ENCODE results near the gene CAPN5. TPM values are rescaled to one million over a fixed set of nuclear protein-coding genes. Genes with fewer than 3 reads are reported as not detected.
"Not testable (repeated sequence)": the region's sequence is repeated elsewhere in the genome, so short reads cannot be mapped to it uniquely, and the experiment has no call there.

The CAPN5 gene
- total and polyA plus RNA-seq, 2 experiments from 2014 or later, result 18.3 to 22.4 TPM

DNA sequence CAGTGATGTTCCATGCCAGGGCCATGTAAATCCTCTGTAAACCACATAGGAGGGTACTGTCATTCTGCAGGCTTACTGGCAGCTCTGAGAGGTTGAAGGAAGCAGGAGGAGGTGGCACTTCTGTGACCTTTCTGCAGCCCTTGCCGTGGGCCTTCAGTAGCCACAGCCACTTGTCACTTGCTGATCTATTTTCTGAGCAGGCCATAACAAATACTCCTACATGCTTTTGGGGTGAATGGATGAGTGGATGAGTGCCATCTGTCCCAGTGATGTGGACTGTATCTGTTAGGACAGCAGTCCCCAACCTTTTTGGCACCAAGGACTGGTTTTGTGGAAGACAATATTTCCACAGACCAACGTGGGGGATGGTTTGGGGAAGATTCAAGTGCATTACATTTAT lies 22.4 kb upstream of the CAPN5 start:
- H2AFZ ChIP-seq, result no peak overlapping the region
- in situ Hi-C loops (cut with MboI), result no loop called here
- no peak for DNase-seq
- peaks cover under 1% of the 10 kb centered on the region; the same call in 1 of the 2 replicates for H3K27me3 ChIP-seq (replicated peaks; ENCODE audit: insufficient read depth)
- no peak overlapping the region for H3K27ac ChIP-seq
- no peaks in the 10 kb centered on the region for H3K79me2 ChIP-seq (ENCODE audit: insufficient read depth)
- H3K9me2 ChIP-seq (ENCODE audit: insufficient read depth), result no peaks in the 10 kb centered on the region
- TF ChIP-seq EZH2 (IDR thresholded peaks at IDR 0.05; ENCODE audit: insufficient read depth, poor library complexity, severe bottlenecking), result no peak
- no peak overlapping the region for H3K4me3 ChIP-seq
- H3K4me2 ChIP-seq (ENCODE audit: unreplicated experiment), result no peak overlapping the region
- H3K36me3 ChIP-seq (ENCODE audit: low read depth), result no peaks in the 10 kb centered on the region
- H3K9ac ChIP-seq, result no peak overlapping the region
- H3F3A ChIP-seq (ENCODE audit: insufficient read depth), result peaks cover 6% of the 10 kb centered on the region; the same call in 1 of the 2 replicates
- 45 to 51% methylated on average over 2 of the region's 2 CpGs for WGBS, 2 experiments (ENCODE audit: low coverage in 1 of 2, low lambda C conversion rate in 2 of 2, missing lambda C conversion rate in 2 of 2)
- no peaks in the 10 kb centered on the region for H3K9me3 ChIP-seq (ENCODE audit: low read depth)
- H3K4me1 ChIP-seq (ENCODE audit: insufficient read depth), result no peaks in the 10 kb centered on the region; the same call in 1 of the 2 replicates
- H4K20me1 ChIP-seq (ENCODE audit: insufficient read depth), result no peaks in the 10 kb centered on the region

DNA sequence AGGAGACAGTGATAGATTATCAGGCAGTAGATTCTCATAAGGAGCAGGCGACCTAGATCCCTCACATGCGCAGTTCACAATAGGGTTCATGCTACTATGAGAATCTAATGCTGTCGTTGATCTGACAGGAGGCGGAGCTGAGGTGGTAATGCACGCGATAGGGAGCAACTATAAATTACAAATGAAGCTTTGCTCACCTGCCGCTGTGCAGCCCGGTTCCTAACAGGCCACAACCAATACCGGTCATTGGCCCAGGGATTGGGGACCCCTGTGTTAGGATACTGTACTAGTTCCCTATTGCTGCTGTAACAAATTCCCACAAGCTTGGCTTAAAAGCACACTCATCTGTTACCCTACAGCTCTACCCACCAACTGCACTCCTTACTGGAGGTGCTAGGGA lies 21.9 kb upstream of the CAPN5 start:
- peaks cover 6% of the 10 kb centered on the region; the same call in 1 of the 2 replicates for H3F3A ChIP-seq (ENCODE audit: insufficient read depth)
- H3K4me3 ChIP-seq, result no peak overlapping the region
- no peaks in the 10 kb centered on the region for H3K79me2 ChIP-seq (ENCODE audit: insufficient read depth)
- H3K9me2 ChIP-seq (ENCODE audit: insufficient read depth), result no peaks in the 10 kb centered on the region
- H3K4me1 ChIP-seq (ENCODE audit: insufficient read depth), result no peaks in the 10 kb centered on the region; the same call in 1 of the 2 replicates
- DNase-seq, result no peak
- H3K4me2 ChIP-seq (ENCODE audit: unreplicated experiment), result no peak overlapping the region
- H3K9ac ChIP-seq, result no peak overlapping the region
- in situ Hi-C loops (cut with MboI), result no loop called here
- H3K27ac ChIP-seq, result no peak overlapping the region
- TF ChIP-seq EZH2phosphoT487 (IDR thresholded peaks at IDR 0.05; ENCODE audit: insufficient read depth, low read depth) (no peak), EZH2 (IDR thresholded peaks at IDR 0.05; ENCODE audit: insufficient read depth, poor library complexity, severe bottlenecking) (no peak)
- no peak overlapping the region for H2AFZ ChIP-seq
- H3K27me3 ChIP-seq (replicated peaks; ENCODE audit: insufficient read depth), result no peaks in the 10 kb centered on the region
- H3K9me3 ChIP-seq (ENCODE audit: low read depth), result no peaks in the 10 kb centered on the region
- H4K20me1 ChIP-seq (ENCODE audit: insufficient read depth), result no peaks in the 10 kb centered on the region
- WGBS, 2 experiments (ENCODE audit: low coverage in 1 of 2, low lambda C conversion rate in 2 of 2, missing lambda C conversion rate in 2 of 2), result 96 to 98% methylated on average over 9 of the region's 9 CpGs
- H3K36me3 ChIP-seq (ENCODE audit: low read depth), result no peaks in the 10 kb centered on the region

DNA sequence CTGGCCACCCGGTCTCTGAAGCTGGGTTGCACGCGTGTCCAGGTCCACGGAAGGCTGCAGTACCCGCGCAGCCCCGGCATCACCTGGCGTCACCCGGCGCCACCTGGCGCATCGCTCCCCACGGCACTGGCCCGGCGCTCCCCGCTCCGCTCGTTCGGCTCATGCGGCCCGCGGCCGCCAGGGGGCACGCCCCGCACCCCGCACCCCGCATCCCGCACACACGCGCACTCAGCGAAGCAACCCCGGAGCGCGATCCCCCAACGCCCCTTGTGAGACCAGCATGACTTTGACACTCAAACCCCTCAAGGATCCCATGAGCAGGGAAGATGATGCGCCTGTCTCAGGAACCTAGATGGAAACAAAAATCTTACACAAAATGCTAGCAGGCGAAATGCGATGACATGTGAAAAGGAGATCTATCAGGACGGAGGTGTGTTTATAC lies 20.7 kb upstream of the CAPN5 start:
- peak; percentile 50 for DNase-seq
- no peak for TF ChIP-seq EZH2phosphoT487 (IDR thresholded peaks at IDR 0.05; ENCODE audit: insufficient read depth, low read depth)
- no peak for TF ChIP-seq EZH2 (IDR thresholded peaks at IDR 0.05; ENCODE audit: insufficient read depth, poor library complexity, severe bottlenecking)
- 11 to 16% methylated on average over 23 to 38 of the region's 39 CpGs for WGBS, 2 experiments (ENCODE audit: low coverage in 1 of 2, low lambda C conversion rate in 2 of 2, missing lambda C conversion rate in 2 of 2)
- H3F3A ChIP-seq (ENCODE audit: insufficient read depth), result peaks cover 6% of the 10 kb centered on the region; the same call in 1 of the 2 replicates
- no peaks in the 10 kb centered on the region for H3K27me3 ChIP-seq (replicated peaks; ENCODE audit: insufficient read depth)
- no peak overlapping the region for H3K9ac ChIP-seq
- 0 out of 2 replicates have a peak overlapping the region, but pooled peaks have one; percentile 38 for H2AFZ ChIP-seq
- H3K4me2 ChIP-seq (ENCODE audit: unreplicated experiment), result peak overlapping the region; percentile 20
- in situ Hi-C loops (cut with MboI), result no loop called here
- H3K4me1 ChIP-seq (ENCODE audit: insufficient read depth), result no peaks in the 10 kb centered on the region; the same call in 1 of the 2 replicates
- no peaks in the 10 kb centered on the region for H3K9me2 ChIP-seq (ENCODE audit: insufficient read depth)
- no peaks in the 10 kb centered on the region for H3K79me2 ChIP-seq (ENCODE audit: insufficient read depth)
- no peak overlapping the region for H3K27ac ChIP-seq
- H4K20me1 ChIP-seq (ENCODE audit: insufficient read depth), result no peaks in the 10 kb centered on the region
- H3K9me3 ChIP-seq (ENCODE audit: low read depth), result no peaks in the 10 kb centered on the region
- no peaks in the 10 kb centered on the region for H3K36me3 ChIP-seq (ENCODE audit: low read depth)
- H3K4me3 ChIP-seq, result no peak overlapping the region

DNA sequence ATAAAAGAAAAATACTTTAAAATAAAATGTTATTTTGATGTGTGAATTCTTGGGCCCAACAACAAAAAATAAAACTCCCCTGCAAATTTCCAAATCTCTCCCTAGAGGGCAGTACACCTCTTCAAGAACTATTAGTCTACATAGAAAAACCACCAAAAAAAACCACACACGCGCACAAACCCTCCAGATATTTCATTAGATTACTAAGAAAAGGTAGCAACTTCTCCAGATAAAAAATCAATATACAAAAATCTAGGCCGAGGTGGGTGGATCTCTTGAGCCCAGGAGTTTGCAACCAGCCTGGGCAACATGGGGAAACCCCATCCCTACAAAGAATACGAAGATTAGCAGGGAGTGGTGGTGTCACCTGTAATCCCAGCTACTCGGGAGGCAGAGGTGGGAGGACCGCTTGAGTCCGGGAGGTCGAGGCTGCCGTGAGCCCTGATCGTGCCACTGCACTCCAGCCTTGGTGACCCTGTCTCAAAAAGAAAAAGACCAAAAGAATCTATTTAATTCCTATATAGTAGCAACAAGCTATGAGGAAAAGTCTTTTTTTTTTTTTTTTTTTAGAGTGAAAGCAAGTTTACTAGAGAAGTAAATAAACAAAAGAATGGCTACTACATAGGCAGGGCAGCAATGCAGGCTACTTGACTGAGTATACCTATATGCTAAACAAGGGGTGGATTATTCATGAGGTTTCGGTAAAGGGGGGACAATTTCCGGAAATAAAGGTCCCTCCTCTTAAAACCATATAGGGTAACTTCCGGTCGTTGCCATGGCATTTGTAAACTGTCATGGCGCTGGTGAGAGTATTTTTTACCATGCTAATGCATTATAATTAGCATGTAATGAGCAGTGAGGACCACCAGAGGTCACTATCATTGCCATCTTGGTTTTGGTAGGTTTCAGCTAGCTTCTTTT lies 19.5 kb upstream of the CAPN5 start:
- TF ChIP-seq EZH2phosphoT487 (IDR thresholded peaks at IDR 0.05; ENCODE audit: insufficient read depth, low read depth), result no peak
- TF ChIP-seq EZH2 (IDR thresholded peaks at IDR 0.05; ENCODE audit: insufficient read depth, poor library complexity, severe bottlenecking), result no peak
- H3K9ac ChIP-seq, result peak overlapping the region; percentile 48
- H2AFZ ChIP-seq, result peak overlapping the region; percentile 76
- H3K79me2 ChIP-seq (ENCODE audit: insufficient read depth), result no peaks in the 10 kb centered on the region
- DNase-seq, result peak; percentile 92
- H3K4me3 ChIP-seq, result peak overlapping the region; percentile 78
- no peaks in the 10 kb centered on the region for H4K20me1 ChIP-seq (ENCODE audit: insufficient read depth)
- H3K27ac ChIP-seq, result no peak overlapping the region
- H3K27me3 ChIP-seq (replicated peaks; ENCODE audit: insufficient read depth), result no peaks in the 10 kb centered on the region
- H3K4me1 ChIP-seq (ENCODE audit: insufficient read depth), result no peaks in the 10 kb centered on the region; the same call in 1 of the 2 replicates
- no peaks in the 10 kb centered on the region for H3K9me3 ChIP-seq (ENCODE audit: low read depth)
- H3K36me3 ChIP-seq (ENCODE audit: low read depth), result no peaks in the 10 kb centered on the region
- H3K4me2 ChIP-seq (ENCODE audit: unreplicated experiment), result peak overlapping the region; percentile 99
- in situ Hi-C loops (cut with MboI), result no loop called here
- WGBS, 2 experiments (ENCODE audit: low coverage in 1 of 2, low lambda C conversion rate in 2 of 2, missing lambda C conversion rate in 2 of 2), result 4 to 5% methylated on average over 15 of the region's 15 CpGs
- H3K9me2 ChIP-seq (ENCODE audit: insufficient read depth), result no peaks in the 10 kb centered on the region
- H3F3A ChIP-seq (ENCODE audit: insufficient read depth), result peaks cover 6% of the 10 kb centered on the region; the same call in 1 of the 2 replicates

DNA sequence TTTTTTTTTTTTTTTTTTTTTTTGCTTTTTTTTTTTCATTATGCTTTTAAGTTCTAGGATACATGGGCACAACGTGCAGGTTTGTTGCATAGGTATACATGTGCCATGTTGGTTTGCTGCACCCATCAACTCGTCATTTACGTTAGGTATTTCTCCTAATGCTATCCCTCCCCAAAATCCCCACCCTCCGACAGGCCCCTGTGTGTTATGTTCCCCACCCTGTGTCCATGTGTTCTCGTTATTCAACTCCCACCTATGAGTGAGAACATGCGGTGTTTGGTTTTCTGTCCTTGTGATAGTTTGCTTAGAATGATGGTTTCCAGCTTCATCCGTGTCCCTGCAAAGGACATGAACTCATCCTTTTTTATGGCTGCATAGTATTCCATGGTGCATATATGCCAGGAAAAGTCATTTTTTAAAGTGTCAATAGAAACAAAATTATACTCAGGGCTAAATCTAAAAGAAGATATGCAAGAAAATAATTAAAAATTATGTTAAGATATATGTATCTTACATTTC lies 18.8 kb upstream of the CAPN5 start:
- H3K9me3 ChIP-seq (ENCODE audit: low read depth); H3K4me3 ChIP-seq; in situ Hi-C loops (cut with MboI); H3K27me3 ChIP-seq (replicated peaks; ENCODE audit: insufficient read depth); H4K20me1 ChIP-seq (ENCODE audit: insufficient read depth); H3K79me2 ChIP-seq (ENCODE audit: insufficient read depth); H3K9me2 ChIP-seq (ENCODE audit: insufficient read depth); H3K4me1 ChIP-seq (ENCODE audit: insufficient read depth); H3K9ac ChIP-seq; H3K4me2 ChIP-seq (ENCODE audit: unreplicated experiment); H3F3A ChIP-seq (ENCODE audit: insufficient read depth); H2AFZ ChIP-seq; H3K36me3 ChIP-seq (ENCODE audit: low read depth); H3K27ac ChIP-seq; DNase-seq: not testable (repeated sequence)
- WGBS, 2 experiments (ENCODE audit: low coverage in 1 of 2, low lambda C conversion rate in 2 of 2, missing lambda C conversion rate in 2 of 2), result 56 to 57% methylated on average over 7 of the region's 7 CpGs
